HG03342 (cell line): ENCODE measurements around the gene RAB39A.

Experiments
- ATAC-seq: cut with Tn5 transposase; IDR thresholded peaks from one replicate; pipeline ENCODE4 v1.9.1; 2021; ENCODE audit warnings: mild to moderate bottlenecking, moderate library complexity; ENCODE audit not compliant: unreplicated experiment

The RAB39A gene

GRCh38 chr11:107957109-107957588, 28.9 kb downstream of the RAB39A start:
- peak; percentile 77 for ATAC-seq

DNA sequence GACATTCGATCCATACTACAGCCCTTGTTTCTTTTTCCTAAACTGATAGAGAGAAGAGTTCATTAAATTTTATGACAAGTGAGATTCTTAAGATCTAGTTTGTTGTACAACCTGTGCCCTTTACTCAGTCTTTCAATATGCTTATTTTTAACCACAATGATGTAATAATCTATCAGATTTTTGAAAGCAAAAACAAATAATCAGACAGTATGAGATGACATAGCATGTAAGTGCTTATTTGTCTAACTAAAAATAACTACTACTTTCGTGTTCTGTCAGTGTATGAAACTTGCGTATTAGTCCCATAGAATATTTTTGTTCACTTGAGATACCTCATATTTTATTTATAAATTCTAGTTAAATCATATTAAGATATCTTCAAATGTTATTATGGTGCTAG, 33.2 kb downstream of the RAB39A start:
- ATAC-seq: no peak

- ATAC-seq: no peak
Measured at GRCh38 chr11:107962181-107962580, 33.9 kb downstream of the RAB39A start.

DNA sequence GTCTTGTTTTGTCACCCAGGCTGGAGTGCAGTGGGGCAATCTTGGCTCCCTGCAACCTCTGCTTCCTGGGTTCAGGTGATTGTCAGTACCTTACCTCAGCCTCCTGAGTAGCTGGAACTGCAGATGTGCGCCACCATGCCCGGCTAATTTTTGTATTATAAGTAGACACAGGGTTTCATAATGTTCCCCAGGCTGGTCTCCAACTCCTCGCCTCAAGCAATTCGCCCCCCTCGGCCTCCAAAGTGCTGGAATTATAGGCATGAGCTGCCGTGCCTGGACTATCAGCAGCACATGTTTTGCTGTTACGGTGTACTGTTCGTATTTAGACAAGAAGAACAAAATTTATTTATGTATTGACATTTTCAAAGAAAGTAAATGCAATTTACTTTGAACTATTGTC, 34.8 kb downstream of the RAB39A start:
- no peak for ATAC-seq

- ATAC-seq: no peak
Measured at GRCh38 chr11:107969219-107969618, 41.0 kb downstream of the RAB39A start.

DNA sequence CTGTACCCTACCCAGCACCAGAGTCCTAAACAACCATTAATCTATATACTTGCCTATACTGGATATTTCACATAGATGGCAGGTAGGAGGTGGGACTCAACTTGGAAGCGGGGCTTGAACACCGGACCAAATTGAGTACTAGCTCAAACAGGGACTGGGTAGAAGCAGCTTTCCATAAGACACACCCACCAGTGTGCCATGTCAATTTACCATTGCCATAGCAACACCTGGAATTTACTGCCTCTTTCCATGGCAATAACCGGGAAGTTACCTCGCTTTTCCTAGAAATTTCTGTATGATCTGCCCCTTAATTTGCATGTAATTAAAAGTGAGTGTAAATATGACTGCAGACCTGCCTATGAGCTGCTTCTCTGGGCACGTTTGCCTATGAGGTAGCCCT, 41.8 kb downstream of the RAB39A start:
- no peak for ATAC-seq

- ATAC-seq: no peak
Measured at GRCh38 chr11:107973641-107974040, 45.4 kb downstream of the RAB39A start.

GRCh38 chr11:107988397-107989158, 60.3 kb downstream of the RAB39A start:
- ATAC-seq: no peak

DNA sequence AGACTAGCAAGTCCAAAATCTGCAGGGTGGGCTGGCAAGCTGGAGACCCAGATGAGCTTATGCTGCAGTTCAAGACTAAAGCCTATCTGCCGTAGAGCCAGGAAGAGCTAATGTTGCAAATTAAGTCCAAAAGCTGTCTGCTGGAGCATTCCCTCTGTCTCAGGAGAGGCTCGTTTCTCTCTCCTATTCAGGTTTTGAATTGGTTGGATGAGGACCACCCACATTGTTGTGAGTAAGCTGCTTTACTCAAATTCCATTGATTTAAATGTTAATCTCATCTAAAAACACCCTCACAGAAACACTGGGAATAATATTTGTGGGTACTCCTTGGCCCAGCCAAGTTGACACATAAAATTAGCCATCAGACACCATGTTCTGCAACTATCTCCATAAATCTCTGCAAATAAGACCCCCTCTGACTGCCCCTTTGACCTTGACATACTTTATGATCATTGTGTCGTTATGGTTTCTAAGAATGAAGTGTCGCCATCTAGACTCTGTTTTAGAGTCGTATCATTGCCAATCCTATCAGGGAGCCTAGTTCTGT, 63.7 kb downstream of the RAB39A start:
- ATAC-seq: no peak

DNA sequence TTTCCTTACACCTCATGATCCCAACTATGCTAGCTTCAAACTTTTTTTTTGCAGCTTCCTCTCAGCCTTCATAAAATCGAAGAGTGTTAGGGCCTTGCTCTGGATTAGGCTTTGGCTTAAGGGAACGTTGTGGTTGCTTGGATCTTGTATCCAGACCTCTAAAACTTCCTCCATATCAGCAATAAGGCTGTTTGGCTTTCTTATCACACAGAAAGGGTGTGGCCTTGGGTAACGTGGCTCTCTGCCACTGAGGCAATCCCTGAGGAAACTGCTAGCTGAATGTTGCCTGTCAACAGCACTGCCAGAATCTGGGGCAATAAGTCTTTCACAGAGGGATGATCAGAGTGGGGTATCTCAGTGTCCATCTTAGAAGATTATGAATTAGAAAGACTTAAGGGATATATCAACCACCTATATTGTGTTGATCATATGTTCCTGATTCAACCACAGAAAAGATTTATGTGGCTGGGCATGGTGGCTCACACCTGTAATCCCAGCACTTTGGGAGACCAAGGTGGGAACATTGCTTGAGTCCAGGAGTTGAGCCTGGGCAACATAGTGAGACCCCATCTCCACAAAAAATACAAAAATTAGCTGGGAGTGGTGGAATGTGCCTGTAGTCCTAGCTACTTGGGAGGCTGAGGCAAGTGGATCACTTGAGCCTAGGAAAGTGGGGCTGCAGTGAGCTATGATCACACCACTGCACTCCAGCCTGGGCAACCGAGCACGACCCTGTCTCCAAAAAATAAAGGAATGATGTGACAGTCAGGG, 67.9 kb downstream of the RAB39A start:
- ATAC-seq: no peak

- no peak for ATAC-seq
Measured at GRCh38 chr11:107998761-107999160, 70.5 kb downstream of the RAB39A start.

DNA sequence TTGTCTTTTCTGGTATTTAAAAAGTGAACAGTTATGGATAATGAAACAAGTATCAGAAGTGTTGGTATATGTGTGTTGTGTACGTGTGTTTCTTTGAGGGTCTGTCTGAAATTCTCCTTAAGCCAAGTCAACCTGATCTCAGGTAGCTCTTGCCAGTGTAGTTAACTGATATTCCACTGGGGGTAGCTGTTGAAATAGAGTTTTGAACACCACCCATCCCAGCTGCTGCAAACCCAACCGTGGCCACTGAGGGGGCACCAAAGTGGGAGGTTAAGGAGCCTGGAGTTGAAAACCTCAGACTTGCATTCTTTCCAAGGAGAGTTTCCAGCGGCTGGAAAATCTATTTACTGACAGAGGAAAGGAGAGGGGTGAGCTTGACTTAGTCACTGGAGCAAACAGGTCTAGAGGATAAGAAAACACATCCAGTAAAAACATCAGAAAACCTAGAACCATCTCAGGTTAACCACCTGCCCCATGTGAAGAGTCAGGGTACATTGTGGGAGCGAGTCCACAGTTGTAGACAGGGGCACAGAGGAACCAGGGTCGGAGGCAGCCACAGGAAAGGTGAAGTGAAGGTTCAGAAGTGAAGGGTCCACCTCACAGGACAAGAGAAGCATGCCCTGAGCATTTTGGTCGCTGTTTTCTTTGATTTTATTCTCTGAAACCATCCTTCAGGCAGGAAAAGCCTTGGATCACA, 71.7 kb downstream of the RAB39A start:
- peak; percentile 95 for ATAC-seq

- ATAC-seq: no peak
Measured at GRCh38 chr11:108002476-108002875, 74.2 kb downstream of the RAB39A start.

DNA sequence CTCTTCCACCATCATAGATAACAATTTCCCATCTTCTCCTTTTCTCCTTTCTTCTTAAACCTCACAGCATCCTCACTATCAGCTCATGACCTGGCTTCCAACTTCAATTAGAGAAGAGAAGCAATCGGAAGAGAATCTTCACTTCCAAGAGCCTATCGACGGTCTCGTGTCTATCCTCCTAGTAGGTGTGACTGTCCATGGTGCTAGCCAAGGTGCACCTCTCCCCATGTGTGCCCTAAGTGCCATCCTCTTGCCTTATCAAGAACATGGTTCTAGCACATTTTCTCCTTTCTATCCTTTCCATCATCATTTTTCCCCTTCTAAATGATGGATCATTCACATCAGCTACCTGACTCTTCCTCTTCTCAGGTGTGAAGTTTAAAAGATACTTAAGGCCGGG, 75.4 kb downstream of the RAB39A start:
- ATAC-seq: no peak

DNA sequence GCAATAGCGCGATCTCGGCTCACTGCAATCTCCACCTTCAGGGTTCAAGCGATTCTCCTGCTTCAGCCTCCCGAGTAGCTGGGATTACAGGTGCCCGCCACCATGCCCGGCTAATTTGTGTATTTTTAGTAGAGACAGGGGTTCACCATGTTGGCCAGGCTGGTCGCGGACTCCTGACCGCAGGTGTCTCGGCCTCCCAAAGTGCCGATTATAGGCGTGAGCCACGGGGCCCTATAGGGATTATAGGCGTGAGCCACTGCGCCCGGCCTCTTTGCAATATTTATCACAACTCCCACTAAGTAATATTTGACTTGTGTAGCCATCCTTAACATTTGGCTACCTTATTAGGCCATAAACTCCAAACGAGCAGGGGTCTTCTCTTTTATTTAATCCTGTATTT, 79.6 kb downstream of the RAB39A start:
- no peak for ATAC-seq

DNA sequence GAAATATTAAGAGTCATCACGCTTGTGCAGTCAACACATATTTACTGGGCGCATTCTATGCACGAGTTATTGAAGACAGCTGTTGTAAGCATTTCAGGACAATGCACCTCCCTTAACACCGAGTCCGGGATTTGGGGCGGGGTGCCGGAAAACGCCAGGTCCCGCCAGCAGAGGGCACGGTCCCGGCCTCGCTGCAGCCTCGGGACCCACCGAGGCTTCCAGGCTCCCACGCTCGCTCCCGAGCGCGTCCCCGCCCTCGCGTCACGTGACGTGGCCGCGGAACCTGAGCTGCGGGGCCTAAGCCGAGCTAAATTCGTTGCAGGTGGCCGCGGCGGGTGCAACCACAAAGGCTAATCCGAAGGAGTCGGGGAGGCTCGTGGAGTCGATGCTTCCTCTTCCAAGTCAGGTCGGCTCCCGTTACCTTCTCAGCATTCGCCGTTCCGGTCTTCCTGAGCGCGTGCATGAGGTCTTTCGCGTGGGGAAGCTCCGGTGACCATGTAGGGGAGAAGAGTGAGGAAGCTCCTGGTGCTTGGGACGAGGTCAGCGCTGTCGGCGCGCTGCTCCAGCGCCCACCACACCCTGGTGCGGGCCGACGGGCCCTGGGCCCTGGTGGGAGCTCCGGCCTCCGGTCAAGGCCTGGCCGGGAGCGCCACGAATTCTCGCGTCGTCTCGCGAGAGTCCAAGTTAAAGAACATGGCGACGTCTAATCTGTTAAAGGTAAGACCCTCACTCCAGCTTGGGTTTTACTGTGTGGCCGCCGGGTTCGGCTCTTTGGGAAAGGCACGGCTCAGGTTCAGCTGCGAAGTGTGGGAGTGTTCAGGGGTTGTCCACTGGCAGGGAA, 80.6 kb downstream of the RAB39A start, which contains the start of gene CUL5:
Gene CUL5 (plus strand): TSS at position 243 of the 841 bp plus-strand sequence. CDS start 451 bp downstream, at position 694.
- peak; percentile 86 for ATAC-seq

GRCh38 chr11:108009497-108010370, 81.5 kb downstream of the RAB39A start:
- peak; percentile 10 for ATAC-seq

DNA sequence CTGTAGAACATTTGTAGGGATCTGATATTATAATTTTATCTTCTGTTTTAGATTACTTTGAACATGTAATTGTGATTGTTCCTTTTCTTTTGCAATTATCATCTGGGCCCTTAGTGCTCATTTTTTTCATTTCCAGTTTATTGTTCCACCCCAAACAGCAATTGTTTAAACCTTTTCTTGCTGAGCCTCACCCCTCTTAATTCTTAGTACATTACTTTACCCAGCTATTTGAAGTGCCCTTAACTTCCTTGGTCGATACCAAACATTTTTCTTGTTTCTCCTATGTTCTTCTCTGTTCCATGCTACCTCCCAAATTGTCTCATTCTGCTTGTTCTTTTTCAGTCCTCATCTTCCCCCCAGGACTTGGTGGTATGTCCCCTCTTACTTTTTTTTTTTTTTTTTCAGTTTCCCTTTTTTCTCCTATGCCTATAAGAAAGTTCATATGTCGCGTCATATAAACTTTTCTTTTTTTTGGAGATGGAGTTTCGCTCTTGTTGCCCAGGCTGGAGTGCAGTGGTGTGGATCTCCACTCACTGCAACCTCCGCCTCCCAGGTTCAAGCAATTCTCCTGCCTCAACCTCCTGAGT, 84.0 kb downstream of the RAB39A start:
- ATAC-seq: no peak
